ENCODE data around the gene CACNB2.
"Not testable (repeated sequence)": the region's sequence is repeated elsewhere in the genome, so short reads cannot be mapped to it uniquely, and the experiment has no call there.

CACNB2 gene

DNA sequence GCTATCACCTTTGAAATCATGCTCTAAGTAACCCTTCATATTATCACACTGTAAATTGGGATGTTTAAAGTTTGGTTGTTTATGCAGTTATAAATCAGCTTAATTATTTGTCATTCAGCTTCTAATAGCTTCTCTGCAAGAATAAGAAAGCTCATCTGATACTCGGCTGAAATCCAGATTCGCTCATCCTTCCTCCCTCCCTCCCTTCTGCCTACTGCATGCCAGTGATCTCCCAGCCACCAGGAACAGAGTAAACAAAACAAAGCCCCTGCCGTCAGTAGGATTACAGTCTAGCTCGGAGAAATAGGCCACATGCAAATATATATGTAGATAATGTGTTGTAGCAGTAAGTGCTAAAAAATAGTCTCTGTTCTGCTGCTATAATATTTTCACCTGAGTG lies 299.4 kb downstream of the CACNB2 start:
- Mint-ChIP-seq H3K27me3 (ENCODE audit: low read depth, poor library complexity) (peaks cover 3% of the 10 kb centered on the region), H3K36me3 (ENCODE audit: low read depth) (no peaks in the 10 kb centered on the region), H3K4me1 (no peaks in the 10 kb centered on the region), H3K27ac (no peak overlapping the region), H3K4me3 (no peak overlapping the region), H3K9me3 (peaks cover 5% of the 10 kb centered on the region)
- no peak for TF ChIP-seq CTCF (IDR thresholded peaks at IDR 0.05)
- DNase-seq, result no peak

- not testable (repeated sequence) for H3K4me1 Mint-ChIP-seq; H3K36me3 Mint-ChIP-seq (ENCODE audit: low read depth); DNase-seq; H3K27ac Mint-ChIP-seq; H3K4me3 Mint-ChIP-seq; H3K27me3 Mint-ChIP-seq (ENCODE audit: low read depth, poor library complexity); H3K9me3 Mint-ChIP-seq
Observed at GRCh38 chr10:18445635-18446034, 305.4 kb downstream of the CACNB2 start.

DNA sequence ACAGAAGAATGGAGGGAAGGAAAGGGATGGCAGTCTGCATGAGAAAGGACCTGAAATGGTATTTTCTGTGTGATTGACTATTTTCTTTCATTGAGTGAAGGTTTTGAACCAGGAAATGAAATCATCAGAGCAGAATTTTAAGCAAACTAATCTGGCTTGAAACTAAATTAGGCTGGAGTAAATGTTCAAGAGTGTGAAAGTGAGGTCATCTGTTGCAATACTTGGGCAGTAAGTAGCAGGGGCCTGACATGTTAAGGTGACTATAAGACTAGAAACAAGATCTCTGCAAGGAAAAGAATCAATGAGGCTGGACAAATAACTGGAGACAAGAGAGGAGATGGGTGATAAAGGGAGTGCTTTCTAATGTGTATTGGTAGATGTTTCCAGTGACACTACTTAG lies 306.0 kb downstream of the CACNB2 start:
- no peak for DNase-seq
- TF ChIP-seq CTCF (IDR thresholded peaks at IDR 0.05), result no peak
- Mint-ChIP-seq H3K27ac (no peak overlapping the region), H3K27me3 (ENCODE audit: low read depth, poor library complexity) (peaks cover 3% of the 10 kb centered on the region), H3K9me3 (no peaks in the 10 kb centered on the region), H3K4me3 (no peak overlapping the region), H3K4me1 (no peaks in the 10 kb centered on the region), H3K36me3 (ENCODE audit: low read depth) (no peaks in the 10 kb centered on the region)

DNA sequence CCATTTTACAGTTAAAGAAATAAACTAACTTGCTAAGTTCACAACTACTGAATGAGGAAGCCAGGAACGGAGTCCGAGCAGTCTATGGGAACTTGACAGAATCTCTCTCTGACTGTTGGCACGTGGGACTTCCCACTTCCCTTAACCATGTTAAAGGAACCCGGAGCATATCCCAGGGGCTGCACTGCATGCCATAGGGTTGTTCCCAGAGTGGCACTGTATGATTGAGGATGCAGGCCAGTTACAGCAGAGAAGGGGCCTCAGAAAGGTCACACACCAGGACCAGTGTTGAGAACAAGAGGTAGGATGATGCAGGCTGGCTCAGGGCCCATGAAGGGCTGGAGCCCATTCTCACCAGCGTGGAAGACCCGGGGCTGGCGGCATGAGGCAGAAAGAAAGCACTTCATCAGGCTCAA lies 309.4 kb downstream of the CACNB2 start:
- no peaks in the 10 kb centered on the region for H3K36me3 Mint-ChIP-seq (ENCODE audit: low read depth)
- H3K9me3 Mint-ChIP-seq, result no peaks in the 10 kb centered on the region
- H3K4me1 Mint-ChIP-seq, result no peaks in the 10 kb centered on the region
- TF ChIP-seq CTCF (IDR thresholded peaks at IDR 0.05), result no peak
- H3K27me3 Mint-ChIP-seq (ENCODE audit: low read depth, poor library complexity), result peaks cover 6% of the 10 kb centered on the region
- H3K27ac Mint-ChIP-seq, result no peak overlapping the region
- H3K4me3 Mint-ChIP-seq, result no peak overlapping the region
- no peak for DNase-seq

GRCh38 chr10:18450298-18450697 lies 310.1 kb downstream of the CACNB2 start:
- TF ChIP-seq CTCF (IDR thresholded peaks at IDR 0.05), result no peak
- Mint-ChIP-seq H3K36me3 (ENCODE audit: low read depth) (no peaks in the 10 kb centered on the region), H3K27ac (no peak overlapping the region), H3K4me3 (no peak overlapping the region), H3K4me1 (peaks cover 4% of the 10 kb centered on the region), H3K27me3 (ENCODE audit: low read depth, poor library complexity) (peaks cover 6% of the 10 kb centered on the region), H3K9me3 (no peaks in the 10 kb centered on the region)
- no peak for DNase-seq

- H3K27me3 Mint-ChIP-seq (ENCODE audit: low read depth, poor library complexity), result peaks cover 3% of the 10 kb centered on the region
- no peak overlapping the region for H3K4me3 Mint-ChIP-seq
- no peaks in the 10 kb centered on the region for H3K9me3 Mint-ChIP-seq
- H3K27ac Mint-ChIP-seq, result no peak overlapping the region
- H3K36me3 Mint-ChIP-seq (ENCODE audit: low read depth), result no peaks in the 10 kb centered on the region
- TF ChIP-seq CTCF (IDR thresholded peaks at IDR 0.05), result no peak
- DNase-seq, result no peak
- peaks cover 5% of the 10 kb centered on the region for H3K4me1 Mint-ChIP-seq
Observed at GRCh38 chr10:18455086-18455884, 315.1 kb downstream of the CACNB2 start.
